NCI-H2196 treated with DMSO at 0.1 percent for 48 hours (cell line): Measurements from ENCODE around the gene CASP8.

Experiments
- DNase-seq: peaks from one replicate; lab custom pipeline; 2025; ENCODE audit not compliant: unreplicated experiment; lab: John Stamatoyannopoulos, UW

The CASP8 gene

GRCh38 chr2:201329409-201329808 lies 69.1 kb downstream of the CASP8 start:
- no peak for DNase-seq
